Stimulated activated CD4-positive, alpha-beta T cell treated with anti-CD3 and anti-CD28 coated beads, TNF-alpha, amount 100 ng/mL, for 1 hour (primary cell): ENCODE data around the gene MISP3.
"Not testable (repeated sequence)": the region's sequence is repeated elsewhere in the genome, so short reads cannot be mapped to it uniquely, and the experiment has no call there.

Experiments used
- DNase-seq, 3 donors: peaks; one replicate each; pipeline ENCODE4 v3.0.0-alpha.2; 2020; ENCODE audit warnings: low read depth in 3 of 3, low spot score in 1 of 3

MISP3 gene

GRCh38 chr19:14072535-14073260, at the start of gene MISP3:
Gene MISP3, plus strand, starts transcription at chr19:14072786. Its CDS starts 524 bp downstream, at chr19:14073310.
- no peak for DNase-seq

GRCh38 chr19:14023404-14024235, 49.0 kb upstream of the MISP3 start:
- DNase-seq = no peak

GRCh38 chr19:14026652-14027192, 45.9 kb upstream of the MISP3 start:
- not testable (repeated sequence) for DNase-seq

- DNase-seq = no peak
Measured at GRCh38 chr19:14027856-14028450, 44.6 kb upstream of the MISP3 start, which contains the start of gene RLN3. Gene RLN3, plus strand, starts transcription at chr19:14028148. Its CDS starts 57 bp downstream, at chr19:14028205.

GRCh38 chr19:14028901-14029300, 43.7 kb upstream of the MISP3 start:
- no peak for DNase-seq

- DNase-seq = peak in 2 of 3 donors; percentile 67 to 80
Measured at GRCh38 chr19:14030997-14031718, 41.4 kb upstream of the MISP3 start.

GRCh38 chr19:14031719-14032480, 40.7 kb upstream of the MISP3 start, which contains the start of gene IL27RA:
Gene IL27RA, plus strand, starts transcription at chr19:14031762. Its CDS starts 111 bp downstream, at chr19:14031873.
- peak; percentile 64 to 74 (median 66) for DNase-seq

GRCh38 chr19:14033946-14034345, 38.6 kb upstream of the MISP3 start:
- DNase-seq = no peak

- DNase-seq = not testable (repeated sequence)
Measured at GRCh38 chr19:14035159-14035558, 37.4 kb upstream of the MISP3 start.

- no peak for DNase-seq
Measured at GRCh38 chr19:14035706-14036105, 36.9 kb upstream of the MISP3 start.

GRCh38 chr19:14039181-14039580, 33.4 kb upstream of the MISP3 start:
- DNase-seq = no peak

- DNase-seq = peak in 1 of 3 donors; percentile 7
Measured at GRCh38 chr19:14042659-14043608, 29.7 kb upstream of the MISP3 start.

GRCh38 chr19:14047866-14048265, 24.7 kb upstream of the MISP3 start:
- not testable (repeated sequence) for DNase-seq

- DNase-seq = peak; percentile 31 to 79 (median 61)
Measured at GRCh38 chr19:14048443-14049153, 24.0 kb upstream of the MISP3 start.

- no peak for DNase-seq
Measured at GRCh38 chr19:14050512-14050911, 22.1 kb upstream of the MISP3 start.

GRCh38 chr19:14050961-14051360, 21.6 kb upstream of the MISP3 start:
- DNase-seq = not testable (repeated sequence)

- DNase-seq = no peak
Measured at GRCh38 chr19:14051980-14052379, 20.6 kb upstream of the MISP3 start.

- DNase-seq = no peak
Measured at GRCh38 chr19:14052470-14052869, 20.1 kb upstream of the MISP3 start.
